ENCODE data around the gene NCDN.
A peak's percentile ranks its signal among the peaks of the same experiment; 100 is the strongest.

Gene NCDN, protein sequence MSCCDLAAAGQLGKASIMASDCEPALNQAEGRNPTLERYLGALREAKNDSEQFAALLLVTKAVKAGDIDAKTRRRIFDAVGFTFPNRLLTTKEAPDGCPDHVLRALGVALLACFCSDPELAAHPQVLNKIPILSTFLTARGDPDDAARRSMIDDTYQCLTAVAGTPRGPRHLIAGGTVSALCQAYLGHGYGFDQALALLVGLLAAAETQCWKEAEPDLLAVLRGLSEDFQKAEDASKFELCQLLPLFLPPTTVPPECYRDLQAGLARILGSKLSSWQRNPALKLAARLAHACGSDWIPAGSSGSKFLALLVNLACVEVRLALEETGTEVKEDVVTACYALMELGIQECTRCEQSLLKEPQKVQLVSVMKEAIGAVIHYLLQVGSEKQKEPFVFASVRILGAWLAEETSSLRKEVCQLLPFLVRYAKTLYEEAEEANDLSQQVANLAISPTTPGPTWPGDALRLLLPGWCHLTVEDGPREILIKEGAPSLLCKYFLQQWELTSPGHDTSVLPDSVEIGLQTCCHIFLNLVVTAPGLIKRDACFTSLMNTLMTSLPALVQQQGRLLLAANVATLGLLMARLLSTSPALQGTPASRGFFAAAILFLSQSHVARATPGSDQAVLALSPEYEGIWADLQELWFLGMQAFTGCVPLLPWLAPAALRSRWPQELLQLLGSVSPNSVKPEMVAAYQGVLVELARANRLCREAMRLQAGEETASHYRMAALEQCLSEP

DNA sequence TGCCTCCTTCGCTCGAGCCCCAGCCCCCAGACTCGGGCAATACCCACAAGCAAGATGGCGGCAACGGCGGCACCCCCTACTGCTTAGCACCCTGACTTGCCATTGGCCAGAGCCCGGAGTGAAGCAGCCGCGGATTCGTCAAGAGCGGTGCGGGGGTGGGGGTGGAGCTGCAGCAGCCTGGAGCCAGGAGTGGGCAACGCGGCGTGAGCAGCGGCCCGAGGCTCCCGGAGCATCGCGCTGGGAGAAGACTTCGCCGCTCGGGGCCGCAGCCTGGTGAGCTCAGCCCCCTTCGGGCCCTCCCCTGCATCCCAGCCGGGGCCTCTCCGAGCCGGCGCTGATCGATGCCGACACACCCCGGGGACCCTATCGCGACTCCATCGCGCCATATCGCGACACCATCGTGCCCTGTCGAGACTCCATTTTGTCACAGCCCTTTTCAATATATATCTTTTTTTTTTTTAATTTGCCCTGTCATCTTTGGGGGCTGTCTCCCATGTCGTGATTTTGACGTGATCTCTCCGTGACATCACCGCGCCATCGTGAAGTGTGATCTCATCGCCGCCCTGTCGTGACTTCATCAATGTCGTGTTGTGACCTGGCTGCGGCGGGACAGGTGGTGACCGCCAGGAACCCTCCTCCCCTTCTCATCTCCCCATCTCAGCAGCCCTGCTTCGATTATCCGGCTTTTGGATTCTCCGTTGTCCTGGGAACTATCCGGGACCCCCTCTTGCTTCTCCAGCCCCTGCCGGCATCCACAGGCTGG is at the start of gene NCDN:
Gene NCDN, plus strand, starts transcription at position 189 of the 763 bp plus-strand sequence. Its CDS starts 392 bp downstream, at position 581.
- DNase-seq (ENCODE audit: low read depth) = peak; percentile 92

DNA sequence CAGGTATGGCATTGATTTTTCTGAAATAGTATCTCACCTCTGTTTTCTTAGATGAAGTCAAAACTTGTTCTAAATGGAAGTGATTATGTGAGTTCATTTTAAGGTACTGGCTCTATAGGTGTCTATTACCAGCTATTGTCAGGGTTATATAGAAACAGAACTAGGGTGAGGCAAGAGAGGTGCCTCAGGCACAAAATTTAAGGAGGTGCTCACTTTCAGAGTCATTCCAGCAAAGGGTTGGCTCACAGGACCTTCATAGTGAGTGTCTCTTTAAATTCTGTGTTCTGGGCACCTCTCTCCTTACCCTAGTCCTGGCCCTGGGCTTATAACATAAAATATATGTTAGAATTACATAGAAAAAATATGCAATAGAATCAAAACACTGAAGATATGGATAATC is 49.7 kb upstream of the NCDN start:
- no peak for DNase-seq (ENCODE audit: low read depth)

DNA sequence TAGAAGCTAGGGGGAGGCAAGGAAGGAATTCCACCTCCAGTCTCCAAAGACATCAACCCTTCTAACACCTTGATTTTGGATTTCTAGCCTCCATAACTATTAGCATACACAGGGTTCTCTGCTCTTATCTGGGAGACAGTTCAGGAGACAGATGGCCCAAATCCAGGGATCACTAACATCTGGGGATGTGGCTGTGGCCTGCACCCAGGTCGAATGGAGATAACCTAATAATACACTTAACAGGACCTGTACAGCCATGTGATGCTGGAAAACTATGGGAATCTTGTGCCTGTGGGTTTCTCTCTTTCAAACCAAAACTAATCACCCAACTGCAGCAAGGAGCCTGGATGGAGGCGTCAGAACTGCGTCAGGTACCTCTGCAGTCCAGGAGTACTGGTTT is 48.0 kb upstream of the NCDN start:
- no peak for DNase-seq (ENCODE audit: low read depth)

DNA sequence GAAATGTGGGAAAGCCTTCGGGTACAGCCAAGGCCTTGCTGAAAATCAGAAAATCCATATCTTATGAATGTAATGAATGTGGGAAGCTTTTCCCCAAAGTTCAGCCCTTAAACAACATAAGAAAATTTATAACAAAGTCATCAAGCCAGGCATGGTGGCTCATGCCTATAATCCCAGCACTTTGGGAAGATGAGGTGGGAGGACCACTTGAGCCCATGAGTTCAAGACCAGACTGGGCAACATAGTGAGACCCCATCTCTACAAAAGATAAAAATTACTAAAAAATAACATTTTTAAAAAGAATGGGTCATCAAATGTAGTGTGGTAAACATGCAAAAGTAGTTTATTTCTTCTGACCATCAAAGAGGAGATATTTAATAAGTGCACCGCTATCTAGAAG is 46.3 kb upstream of the NCDN start:
- no peak for DNase-seq (ENCODE audit: low read depth)

DNA sequence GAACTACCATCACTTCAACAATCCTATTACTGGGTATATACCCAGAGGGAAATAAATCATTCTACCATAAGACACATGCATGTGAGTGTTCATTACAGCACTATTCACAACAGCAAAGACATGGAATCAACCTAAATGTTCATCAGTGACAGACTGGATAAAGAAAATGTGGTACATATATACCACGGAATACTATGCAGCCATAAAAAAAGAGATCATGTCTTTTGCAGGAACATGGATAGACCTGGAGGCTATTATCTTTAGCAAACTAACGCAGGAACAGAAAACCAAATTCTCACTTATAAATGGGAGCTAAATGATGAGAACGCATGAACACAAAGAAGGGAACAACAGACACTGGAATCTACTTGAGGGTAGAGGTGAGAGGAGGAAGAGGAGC is 39.4 kb upstream of the NCDN start:
- no peak for DNase-seq (ENCODE audit: low read depth)

DNA sequence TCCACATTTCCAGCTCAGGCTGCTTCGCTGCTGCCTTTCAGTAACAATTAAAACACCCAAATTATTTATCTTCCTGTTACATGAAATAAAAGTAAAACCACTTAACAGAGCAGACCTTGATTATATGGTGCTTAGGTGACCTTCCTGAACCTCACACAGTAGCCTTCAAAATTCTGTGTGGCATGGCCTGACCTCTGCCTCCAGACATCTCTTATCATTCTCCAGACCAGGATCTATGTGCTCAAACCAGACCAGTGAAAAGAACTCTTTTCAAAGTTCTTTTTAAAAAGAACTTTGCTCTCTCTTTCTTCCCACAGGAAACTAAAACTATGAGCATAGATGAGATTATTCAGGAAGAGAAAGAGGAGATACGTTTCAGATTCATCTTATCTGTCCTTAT is 38.2 kb upstream of the NCDN start:
- no peak for DNase-seq (ENCODE audit: low read depth)

DNA sequence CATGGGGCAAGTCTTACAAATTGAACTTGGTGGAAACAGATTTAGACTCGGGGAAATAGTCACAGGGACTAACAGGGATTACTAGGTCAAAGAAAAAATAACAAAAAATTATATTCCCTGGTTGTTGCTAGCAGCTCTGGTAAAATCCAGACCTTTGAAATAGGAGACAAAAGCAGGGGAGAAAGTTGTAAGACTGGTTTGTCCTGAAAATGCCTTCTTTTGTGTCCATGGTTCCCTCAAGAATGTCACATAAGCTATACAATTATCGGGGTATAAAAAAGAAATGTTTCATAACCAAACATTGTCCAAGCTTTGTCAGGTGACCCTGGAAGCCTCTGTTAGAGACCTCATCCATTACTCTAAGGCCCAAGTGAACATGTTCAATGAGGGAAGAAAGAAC is 33.5 kb upstream of the NCDN start:
- no peak for DNase-seq (ENCODE audit: low read depth)

DNA sequence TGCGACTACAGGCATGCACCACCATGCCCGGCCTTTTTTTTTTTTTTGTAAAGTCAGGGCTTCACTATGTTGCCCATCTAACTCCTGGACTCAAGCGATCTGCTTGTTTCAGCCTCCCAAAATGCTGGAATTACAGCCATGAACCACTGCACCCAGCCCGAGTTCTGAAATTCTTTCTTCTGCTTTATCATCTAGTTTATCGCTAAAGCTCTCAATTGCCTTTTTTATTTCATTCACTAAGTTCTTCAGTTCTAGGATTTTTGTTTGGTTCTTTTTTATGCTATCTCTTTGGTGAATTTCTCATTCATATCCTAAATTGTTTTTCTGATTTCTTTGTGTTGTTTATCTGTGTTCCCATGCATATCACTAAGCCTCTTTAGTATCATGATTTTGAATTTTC is 27.4 kb upstream of the NCDN start:
- DNase-seq (ENCODE audit: low read depth) = no peak

DNA sequence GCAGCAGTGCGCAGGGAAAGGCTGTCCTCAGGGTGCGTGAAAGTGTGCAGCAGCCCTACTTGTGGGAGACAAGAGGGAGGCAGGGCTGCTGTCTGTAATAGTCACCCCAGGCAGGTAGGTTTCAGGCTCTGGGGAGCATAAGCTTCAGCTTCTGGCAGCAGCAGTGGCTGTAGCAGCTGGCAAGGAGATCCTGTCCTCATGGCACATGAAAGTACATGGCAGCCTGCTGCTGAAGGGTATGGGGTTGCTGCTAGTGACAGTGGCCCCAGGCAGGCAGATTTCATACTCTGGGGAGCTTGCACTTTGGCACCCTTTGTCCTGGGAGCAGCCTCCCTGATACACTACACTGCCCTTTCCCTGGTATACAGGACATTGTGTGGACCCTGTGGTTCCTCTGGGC is 26.7 kb upstream of the NCDN start:
- no peak for DNase-seq (ENCODE audit: low read depth)

DNA sequence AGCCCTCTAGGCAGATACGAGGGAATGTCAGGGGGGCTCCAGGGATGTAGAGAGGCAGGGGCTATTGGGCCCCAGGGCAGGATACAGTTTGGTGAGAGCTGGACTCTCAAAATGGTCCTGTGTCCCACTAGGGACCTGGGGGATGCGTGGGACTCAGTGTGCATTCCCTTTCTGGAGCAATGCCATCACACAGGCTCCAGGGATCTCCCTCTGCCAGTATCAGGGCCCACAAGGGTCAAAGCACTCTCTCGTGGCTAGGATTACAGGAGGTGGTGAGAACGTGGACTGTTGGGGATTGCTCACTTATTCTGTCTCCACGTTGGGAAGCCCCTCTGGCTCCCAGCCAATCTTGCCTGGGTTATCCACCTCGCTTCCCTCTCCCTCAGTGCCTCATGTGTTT is 26.2 kb upstream of the NCDN start:
- no peak for DNase-seq (ENCODE audit: low read depth)

DNA sequence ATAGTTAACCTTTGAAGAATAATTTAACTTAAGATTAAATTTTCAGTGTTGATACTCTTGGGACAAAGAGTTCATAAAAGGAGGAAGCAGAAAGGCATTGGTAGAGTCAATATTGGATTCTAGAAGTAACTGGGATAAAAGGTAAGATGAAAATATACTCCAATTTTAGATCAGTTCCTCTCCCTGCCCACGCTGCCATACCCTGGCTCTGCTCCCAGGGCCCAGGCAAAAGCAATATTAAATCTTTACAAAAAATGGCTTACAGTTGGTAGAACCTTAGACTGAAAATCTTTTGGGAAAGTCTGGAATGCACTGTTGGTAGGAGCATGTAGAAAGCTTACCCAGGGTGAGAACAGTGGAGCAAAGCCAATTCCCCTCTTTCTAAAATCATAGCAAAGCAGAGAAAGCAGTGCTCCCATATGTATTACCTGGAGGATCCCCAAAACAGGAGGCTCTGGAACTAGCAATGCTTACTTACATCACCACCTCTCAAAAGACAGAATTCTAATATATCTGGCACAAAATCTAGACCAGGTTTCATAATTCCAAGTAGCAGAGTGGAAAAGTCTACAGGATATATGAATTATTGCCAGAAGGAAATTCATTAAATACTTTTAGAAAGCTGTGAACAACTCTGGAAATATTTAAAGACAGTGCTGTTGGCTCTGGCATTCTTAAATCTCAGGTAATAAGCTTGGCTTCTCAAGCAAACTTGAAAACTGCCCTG is 24.9 kb upstream of the NCDN start:
- no peak for DNase-seq (ENCODE audit: low read depth)

DNA sequence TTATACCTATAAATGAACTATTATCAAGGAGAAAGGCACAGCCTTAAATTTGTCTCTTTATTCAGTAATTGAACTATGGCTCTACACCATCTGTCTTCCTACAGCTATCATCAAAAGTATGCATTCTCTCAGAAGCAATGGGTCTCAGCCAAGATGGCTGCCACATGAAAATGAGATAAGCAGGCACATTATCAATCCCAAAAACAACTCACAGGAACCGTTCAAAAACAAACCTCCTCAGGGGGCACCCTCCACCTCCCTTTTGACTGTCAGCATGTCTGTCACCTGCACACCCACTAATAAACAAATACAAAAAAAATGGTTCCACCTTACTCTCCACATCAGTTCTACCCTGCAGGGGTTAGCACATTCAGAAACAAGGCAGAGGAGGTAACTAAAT is 24.0 kb upstream of the NCDN start:
- no peak for DNase-seq (ENCODE audit: low read depth)

DNA sequence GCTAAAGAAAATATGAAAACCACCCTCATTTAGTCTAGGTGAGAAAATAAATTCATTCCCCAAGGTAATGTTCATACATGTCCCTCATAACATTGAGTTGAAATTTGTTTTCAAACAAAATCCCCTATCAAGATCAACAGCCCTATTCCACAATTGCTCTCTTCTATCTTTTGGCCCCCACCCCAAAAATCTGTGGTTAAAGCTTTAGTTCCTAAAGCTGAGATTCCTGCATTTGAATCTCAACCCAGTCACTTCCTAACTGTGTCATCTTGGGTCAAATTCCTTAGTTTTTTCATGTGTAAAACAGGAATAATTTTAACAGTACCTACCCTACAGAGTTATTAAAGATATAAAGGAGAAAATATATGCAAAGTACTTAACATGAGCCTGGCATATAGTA is 22.4 kb upstream of the NCDN start:
- DNase-seq (ENCODE audit: low read depth) = no peak

DNA sequence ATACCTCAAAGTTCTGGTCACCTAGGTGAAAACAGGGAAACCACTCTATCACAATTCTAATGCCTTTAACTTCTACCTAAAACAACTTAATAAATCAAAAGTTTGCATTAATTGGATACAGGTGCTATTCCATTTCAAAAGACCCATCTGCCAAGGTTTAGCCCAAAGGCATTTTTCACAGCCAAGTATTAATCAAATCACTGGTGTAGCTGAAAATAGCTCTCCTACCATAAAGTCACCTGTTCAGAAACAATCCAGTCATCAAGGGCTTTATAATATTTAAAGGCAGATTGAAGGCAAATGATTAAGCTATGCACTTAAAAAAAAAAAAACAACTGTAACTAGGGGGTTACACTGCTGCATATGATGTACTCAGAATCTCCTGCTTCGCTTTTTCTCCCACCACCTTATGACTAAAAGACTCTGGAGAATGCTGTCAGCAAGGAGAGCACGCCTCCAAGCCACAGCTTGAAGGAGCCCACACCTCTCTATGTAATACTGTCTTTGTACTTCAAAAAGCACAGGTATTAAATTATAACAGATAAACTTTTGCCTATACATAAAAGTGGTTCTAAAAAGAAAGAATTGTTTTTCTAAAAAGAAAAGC is 20.9 kb upstream of the NCDN start:
- DNase-seq (ENCODE audit: low read depth) = no peak

DNA sequence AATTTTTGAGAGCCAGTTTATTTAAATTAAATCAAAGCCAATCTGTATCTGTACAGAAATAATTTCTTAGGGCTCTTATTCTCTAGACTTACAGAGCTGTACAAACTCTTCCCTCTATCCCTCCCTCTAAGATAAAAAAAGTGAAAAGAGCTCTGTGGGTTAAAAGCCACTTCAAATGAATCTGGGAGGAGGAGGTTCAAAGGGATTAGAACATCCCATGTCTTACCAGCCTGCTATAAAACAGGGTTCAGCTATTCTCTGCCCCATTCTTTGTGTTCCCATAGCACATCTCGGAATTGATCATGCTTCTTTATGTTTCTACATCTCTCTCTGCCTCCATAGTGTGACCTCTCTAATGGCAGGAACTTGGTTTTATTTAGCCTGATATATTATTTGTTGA is 19.8 kb upstream of the NCDN start:
- DNase-seq (ENCODE audit: low read depth) = no peak

DNA sequence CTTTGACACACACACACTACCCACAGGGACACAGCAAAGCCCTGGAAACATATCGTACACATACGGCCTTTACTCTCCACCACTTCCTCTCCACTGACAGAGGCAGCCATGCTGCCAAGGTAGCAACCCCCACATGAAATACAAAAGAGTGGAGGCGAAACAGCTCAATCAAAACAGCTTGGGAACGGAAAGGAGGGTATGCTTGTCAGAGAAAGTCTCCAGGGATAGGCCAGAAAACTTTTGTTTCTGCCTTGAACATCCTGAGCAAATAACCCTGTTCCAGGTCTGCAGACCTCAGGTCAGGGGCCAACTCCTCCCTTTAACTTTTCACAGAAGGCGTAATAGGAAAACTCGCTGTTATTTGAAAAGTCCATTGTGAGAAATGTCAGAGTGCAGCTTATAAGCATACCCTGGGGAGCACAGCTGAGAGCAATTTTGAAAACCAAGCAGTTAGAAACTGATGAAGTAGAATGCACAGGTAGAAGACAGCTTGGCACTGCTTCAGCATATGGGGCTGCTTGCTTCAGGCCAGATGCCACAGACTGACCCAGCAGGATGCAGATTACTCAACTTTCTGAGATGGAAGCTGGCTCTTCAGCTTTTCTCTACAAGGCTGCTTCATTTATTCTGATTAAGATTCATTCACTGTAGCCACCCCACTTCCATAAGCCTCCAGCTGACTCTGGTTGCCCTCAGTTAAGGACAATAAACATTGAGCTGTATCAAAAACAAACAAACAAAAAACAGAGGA is 18.4 kb upstream of the NCDN start:
- DNase-seq (ENCODE audit: low read depth) = no peak

DNA sequence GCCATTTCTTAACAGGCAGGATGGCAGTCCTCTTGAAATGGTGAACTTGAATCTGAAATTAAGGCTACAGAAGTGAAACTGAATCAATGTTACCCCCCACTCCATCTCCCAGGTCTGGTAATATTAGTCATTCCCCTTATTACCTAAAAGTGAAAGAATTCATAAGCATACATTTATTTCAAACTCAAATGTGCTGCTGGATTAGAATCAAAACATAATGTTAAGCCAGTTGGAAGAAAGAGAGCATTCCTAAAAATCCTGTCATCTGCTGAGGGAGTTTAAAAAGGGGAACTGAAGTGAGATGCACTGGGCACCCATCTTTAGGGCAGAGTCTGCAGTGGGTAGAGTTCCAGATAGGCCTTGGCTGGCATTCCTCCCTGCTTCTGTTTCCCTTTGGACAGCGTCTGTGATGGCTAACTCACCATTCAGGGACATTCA is 17.8 kb upstream of the NCDN start:
- DNase-seq (ENCODE audit: low read depth) = no peak

DNA sequence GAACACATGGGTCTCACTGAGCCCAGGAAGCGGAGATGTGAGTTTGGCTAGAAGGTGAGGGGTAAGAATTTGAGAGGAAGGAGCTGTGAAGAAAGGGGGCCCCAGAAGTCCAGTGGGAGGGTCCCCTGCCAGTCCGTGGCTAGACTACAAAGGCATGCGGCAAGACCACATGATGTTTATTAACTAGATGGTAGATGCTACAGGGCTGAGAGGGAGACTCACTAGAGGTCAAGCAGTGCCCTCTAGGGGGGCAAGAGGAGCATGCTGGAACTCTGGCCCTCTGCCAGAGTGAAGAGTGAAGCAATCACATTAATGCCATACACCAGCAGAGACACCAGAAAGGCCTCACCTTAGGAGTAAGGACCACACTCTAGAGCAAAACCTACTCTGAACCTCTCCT is 12.6 kb upstream of the NCDN start:
- no peak for DNase-seq (ENCODE audit: low read depth)

DNA sequence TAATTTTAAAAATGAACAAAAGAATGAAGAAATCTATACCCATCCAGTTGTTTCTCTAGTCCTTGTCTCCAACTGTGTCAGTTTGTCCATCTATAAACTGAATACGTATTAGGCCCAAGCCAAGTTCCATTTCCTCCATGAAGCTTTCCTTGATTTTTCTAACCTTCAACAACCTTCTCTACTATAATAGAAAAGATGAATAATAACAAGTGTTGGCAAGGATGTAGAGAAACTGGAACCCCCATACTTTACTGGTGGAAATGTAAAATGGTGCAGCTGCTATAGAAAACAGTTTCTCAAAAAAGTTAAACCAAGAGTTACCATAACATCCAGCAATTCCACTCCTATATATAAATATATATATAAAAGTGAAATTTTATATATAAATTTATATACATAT is 11.0 kb upstream of the NCDN start:
- no peak for DNase-seq (ENCODE audit: low read depth)

DNA sequence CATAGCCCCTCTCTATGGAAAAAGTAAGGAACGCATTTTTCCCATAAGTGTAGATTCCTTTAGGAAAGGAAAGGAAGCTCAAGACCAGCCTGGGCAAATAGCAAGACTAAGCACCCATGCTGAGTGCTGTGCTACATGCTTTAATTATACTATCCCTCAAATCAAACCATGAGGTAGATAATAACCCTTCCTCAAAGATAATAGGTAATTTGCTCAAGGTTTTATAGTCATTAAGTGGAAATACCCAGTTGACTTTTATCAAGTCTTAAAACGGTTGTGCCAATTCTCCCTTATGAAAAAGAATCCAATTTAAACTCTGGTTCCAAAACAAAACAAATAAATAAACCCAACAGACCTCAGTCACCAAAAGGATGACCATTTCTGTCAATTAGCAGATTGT is 3.7 kb upstream of the NCDN start:
- DNase-seq (ENCODE audit: low read depth) = no peak
